ENCODE results near the gene ZFYVE28. TPM values are rescaled to one million over a fixed set of nuclear protein-coding genes. Genes with fewer than 3 reads are reported as not detected.

ZFYVE28 gene
- total RNA-seq, 6 donors from 2014 or later: 10.8 to 51.3 (median 15.2) TPM

DNA sequence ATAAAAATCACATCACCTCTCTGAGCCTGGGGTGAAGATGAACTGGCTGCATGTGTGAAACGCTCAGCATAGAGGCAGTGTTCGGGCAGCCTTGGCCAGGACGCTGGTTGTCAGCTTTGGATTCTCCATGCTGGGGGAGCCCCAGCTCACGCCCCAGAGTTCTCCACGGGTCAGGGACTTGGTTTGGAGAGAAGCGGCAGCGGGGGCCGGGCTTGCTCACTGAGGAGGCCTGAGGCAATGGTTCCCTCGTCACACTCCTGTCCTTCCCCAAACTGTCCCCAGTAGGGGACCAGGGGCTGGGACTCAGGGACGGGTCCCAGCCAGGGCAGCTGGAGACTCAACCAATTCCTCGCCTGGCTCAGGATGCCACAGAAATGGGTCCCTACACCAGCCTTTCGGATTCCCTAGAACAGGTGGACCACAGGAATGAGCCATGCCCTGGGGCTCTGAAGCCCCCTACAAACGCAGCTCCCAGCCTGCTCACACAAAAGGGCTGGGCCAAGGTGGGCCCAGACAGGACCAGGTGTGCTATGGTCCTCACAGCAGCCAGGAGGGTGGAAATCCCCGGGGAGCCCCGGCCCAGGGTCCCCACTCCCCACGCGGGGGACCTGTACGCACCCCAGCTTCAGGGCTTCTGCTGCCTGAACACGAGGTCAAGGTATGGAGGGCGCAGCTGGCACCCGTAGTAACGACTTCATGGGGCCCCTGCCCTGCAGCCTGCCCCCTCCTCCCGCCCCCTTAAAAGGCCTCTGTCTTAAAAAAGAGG lies 157.9 kb downstream of the ZFYVE28 start:
- H3K9me3 ChIP-seq: no peaks in the 10 kb centered on the region
- peaks cover 0 to 19% (median 12%) of the 10 kb centered on the region in 4 donors for H3K36me3 ChIP-seq
- peak; percentile 21 to 70 for DNase-seq
- H3K27me3 ChIP-seq: no peaks in the 10 kb centered on the region
- no peak for ATAC-seq (ENCODE audit: low FRiP score in 2 of 2)
- peaks cover 61 to 74% (median 68%) of the 10 kb centered on the region in 4 donors for H3K4me1 ChIP-seq
- peak overlapping the region; percentile 79 to 98 (median 93) for H3K4me3 ChIP-seq
- TF ChIP-seq, protein P1, sequence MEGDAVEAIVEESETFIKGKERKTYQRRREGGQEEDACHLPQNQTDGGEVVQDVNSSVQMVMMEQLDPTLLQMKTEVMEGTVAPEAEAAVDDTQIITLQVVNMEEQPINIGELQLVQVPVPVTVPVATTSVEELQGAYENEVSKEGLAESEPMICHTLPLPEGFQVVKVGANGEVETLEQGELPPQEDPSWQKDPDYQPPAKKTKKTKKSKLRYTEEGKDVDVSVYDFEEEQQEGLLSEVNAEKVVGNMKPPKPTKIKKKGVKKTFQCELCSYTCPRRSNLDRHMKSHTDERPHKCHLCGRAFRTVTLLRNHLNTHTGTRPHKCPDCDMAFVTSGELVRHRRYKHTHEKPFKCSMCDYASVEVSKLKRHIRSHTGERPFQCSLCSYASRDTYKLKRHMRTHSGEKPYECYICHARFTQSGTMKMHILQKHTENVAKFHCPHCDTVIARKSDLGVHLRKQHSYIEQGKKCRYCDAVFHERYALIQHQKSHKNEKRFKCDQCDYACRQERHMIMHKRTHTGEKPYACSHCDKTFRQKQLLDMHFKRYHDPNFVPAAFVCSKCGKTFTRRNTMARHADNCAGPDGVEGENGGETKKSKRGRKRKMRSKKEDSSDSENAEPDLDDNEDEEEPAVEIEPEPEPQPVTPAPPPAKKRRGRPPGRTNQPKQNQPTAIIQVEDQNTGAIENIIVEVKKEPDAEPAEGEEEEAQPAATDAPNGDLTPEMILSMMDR (IDR thresholded peaks at IDR 0.05): no peak
- TF ChIP-seq POLR2A (IDR thresholded peaks at IDR 0.05) (no peak), POLR2AphosphoS5 (IDR thresholded peaks at IDR 0.05) (no peak), EP300 (IDR thresholded peaks at IDR 0.05) (no peak)
- 33 to 81% methylated on average over 8 to 18 of the region's 23 CpGs for WGBS, 2 donors
- H3K27ac ChIP-seq: peak overlapping the region; percentile 92 to 98 (median 95)

DNA sequence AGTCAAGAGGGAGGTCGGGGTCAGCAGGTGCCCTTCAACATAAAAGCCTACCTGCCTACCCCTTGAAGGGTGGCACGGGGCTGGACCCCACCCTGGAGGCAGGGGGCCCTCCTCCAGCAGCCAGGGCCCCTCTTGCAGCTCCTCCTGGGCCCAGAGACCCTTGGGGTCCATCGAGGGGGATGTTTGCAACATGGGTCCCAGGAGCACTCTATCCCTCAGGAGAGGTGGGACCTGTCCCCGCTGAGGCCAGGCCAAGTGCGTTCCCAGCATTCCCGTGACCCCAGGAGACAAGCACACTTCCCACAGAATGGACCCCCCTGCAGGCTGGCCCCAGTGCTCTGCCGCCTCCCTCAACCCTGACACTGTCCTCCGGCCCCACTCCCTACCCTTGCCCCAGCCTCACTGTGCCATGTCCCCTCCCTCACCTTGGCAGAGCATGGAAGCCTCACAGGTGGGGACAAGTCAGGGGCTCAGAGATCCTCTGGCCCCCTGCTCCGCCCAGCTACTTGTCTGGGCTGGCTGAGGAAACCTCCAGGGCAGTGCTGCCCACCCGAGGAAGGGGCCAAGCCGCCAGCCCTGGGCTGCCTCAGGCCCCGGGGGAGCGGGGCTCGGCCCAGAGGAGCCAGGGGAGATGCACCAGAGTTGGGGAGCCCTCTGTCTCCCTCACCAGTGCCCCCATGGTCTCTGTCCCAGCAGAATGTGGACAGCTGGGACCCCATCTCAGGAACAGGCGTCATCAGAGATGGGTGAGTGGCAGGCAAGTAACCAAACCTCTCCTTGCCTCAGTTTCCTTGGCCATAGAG lies 158.7 kb downstream of the ZFYVE28 start:
- Histone ChIP-seq H3K27ac (peak overlapping the region; percentile 92 to 98 (median 95)), H3K27me3 (no peaks in the 10 kb centered on the region), H3K36me3 (peaks cover 0 to 26% (median 17%) of the 10 kb centered on the region in 4 donors), H3K4me1 (peaks cover 69 to 79% (median 72%) of the 10 kb centered on the region in 4 donors), H3K9me3 (no peaks in the 10 kb centered on the region), H3K4me3 (peak overlapping the region; percentile 79 to 98 (median 93))
- ATAC-seq (ENCODE audit: low FRiP score in 2 of 2) (no peak), DNase-seq (peak; percentile 20 to 68)
- TF ChIP-seq, protein P1 (IDR thresholded peaks at IDR 0.05): no peak
- TF ChIP-seq POLR2AphosphoS5 (IDR thresholded peaks at IDR 0.05) (no peak), EP300 (IDR thresholded peaks at IDR 0.05) (no peak), POLR2A (IDR thresholded peaks at IDR 0.05) (no peak)
- WGBS, 2 donors: 40 to 86% methylated on average over 1 to 9 of the region's 15 CpGs

DNA sequence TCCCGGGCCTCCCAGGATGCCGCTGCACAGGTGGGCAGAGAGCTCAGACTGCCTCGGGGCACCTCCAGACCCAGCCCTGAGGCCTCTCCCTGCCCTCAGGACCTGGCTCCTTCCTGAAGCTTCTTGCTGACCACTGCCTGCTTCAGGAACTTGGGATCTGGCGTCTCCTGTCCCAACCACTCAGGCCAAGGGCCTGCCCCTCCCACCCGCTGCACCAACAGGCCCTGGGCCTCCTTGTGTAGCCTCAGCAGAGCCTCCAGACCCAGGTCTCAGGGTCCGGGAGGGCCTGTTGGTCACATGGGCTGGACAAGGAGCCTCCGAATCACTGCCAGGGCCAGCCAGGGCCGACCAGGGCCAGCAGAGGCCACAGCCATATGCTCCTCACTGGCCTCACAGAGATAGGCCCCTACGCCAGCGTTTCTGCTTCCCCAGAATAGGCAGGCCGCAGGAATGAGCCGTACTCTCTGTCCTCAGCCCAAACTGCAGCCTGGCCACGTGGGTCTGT lies 159.4 kb downstream of the ZFYVE28 start:
- Histone ChIP-seq H3K4me3 (peak overlapping the region in 3 of 4 donors; percentile 79 to 98 (median 95)), H3K4me1 (peaks cover 75 to 85% (median 78%) of the 10 kb centered on the region in 4 donors), H3K27ac (peak overlapping the region; percentile 92 to 98 (median 95)), H3K27me3 (no peaks in the 10 kb centered on the region), H3K36me3 (peaks cover 0 to 32% (median 24%) of the 10 kb centered on the region in 4 donors), H3K9me3 (no peaks in the 10 kb centered on the region)
- DNase-seq (peak; percentile 20 to 74), ATAC-seq (ENCODE audit: low FRiP score in 2 of 2) (no peak)
- 50 to 63% methylated on average over 2 to 13 of the region's 13 CpGs for WGBS, 2 donors
- no peak for TF ChIP-seq POLR2A (IDR thresholded peaks at IDR 0.05)
- TF ChIP-seq, protein P1 (IDR thresholded peaks at IDR 0.05): no peak
- TF ChIP-seq EP300 (IDR thresholded peaks at IDR 0.05): no peak
- TF ChIP-seq POLR2AphosphoS5 (IDR thresholded peaks at IDR 0.05): no peak

GRCh38 chr4:2258091-2259035 lies 160.1 kb downstream of the ZFYVE28 start:
- Histone ChIP-seq H3K9me3 (no peaks in the 10 kb centered on the region), H3K4me1 (peaks cover 77 to 86% (median 84%) of the 10 kb centered on the region in 4 donors), H3K27me3 (no peaks in the 10 kb centered on the region), H3K36me3 (peaks cover 0 to 39% (median 30%) of the 10 kb centered on the region in 4 donors), H3K4me3 (peak overlapping the region in 1 of 4 donors; percentile 79), H3K27ac (peak overlapping the region; percentile 92 to 98 (median 95))
- no peak for ATAC-seq (ENCODE audit: low FRiP score in 2 of 2)
- TF ChIP-seq, protein P1 (IDR thresholded peaks at IDR 0.05): no peak
- TF ChIP-seq POLR2A (IDR thresholded peaks at IDR 0.05) (no peak), EP300 (IDR thresholded peaks at IDR 0.05) (no peak), POLR2AphosphoS5 (IDR thresholded peaks at IDR 0.05) (no peak)
- whole genome bisulfite sequencing, 2 donors: 75 to 89% methylated on average over 2 to 10 of the region's 18 CpGs
- peak; percentile 18 to 64 for DNase-seq
